DMS153 (cell line): ENCODE results near the gene PPP2R5C.

Experiments
- DNase-seq: peaks from one replicate; lab custom pipeline; 2025; lab: John Stamatoyannopoulos, UW

The PPP2R5C gene

DNA sequence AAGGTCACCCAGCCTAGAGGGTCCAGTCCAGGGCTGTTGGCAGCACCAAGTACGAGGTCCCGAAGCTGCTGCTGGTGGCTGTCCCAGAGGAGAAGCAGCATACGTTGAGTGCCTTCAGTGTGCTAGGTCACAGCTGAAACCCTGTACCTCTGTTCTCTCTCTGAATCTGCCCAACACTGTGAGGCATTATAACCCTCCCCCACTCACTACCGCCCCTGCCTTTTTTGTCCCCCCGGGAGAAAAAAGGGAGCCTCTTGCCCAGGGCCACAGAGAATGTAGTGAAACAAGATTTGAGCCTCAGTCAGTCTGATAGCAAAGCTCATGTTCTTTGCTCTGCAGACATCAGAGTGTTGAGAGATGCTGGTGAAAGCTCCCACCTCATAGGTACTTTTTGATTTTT lies 53.4 kb downstream of the PPP2R5C start:
- no peak for DNase-seq

DNA sequence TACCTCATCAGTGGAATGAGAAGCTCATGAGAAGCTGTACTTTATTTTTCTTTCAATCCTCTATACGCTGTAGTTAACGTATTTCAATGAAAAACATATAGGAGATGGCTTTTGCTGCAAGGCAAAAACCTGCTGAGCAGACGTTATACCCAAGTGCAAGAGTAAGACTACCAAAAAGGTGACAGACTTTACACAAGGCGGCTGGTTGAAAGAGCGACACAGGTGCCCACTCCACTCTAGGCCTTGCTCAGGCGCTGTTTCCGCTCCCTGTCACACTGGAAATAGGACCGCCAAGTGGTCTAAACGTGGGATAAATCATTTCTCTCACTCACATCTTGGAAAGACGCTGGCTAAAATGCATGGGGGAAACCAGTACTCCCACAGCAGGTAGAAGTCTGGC lies 54.5 kb downstream of the PPP2R5C start:
- no peak for DNase-seq

DNA sequence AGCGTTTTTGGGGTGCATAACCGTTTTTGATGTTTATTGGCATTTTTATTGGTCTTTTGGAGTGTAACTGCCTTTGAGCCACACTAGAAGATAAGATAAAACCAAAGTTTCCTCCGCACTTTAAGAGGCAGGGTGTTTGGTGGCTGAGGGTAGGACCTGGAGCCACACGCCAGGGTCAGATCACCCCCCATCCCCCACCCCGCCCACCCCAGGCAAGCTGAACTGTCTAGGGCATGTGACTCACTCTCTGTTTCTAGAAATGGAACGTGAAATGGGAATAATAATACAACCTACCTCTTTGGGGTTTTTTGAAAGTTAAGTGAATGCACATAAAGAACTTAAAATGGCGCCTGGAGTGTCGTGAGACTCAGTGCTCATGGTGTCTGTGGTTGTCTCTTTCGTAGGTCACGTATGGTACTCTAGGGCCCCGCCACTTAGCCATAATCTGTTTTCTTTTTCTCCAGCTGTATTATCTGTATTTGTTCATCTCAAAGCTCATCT lies 56.0 kb downstream of the PPP2R5C start:
- DNase-seq: no peak

DNA sequence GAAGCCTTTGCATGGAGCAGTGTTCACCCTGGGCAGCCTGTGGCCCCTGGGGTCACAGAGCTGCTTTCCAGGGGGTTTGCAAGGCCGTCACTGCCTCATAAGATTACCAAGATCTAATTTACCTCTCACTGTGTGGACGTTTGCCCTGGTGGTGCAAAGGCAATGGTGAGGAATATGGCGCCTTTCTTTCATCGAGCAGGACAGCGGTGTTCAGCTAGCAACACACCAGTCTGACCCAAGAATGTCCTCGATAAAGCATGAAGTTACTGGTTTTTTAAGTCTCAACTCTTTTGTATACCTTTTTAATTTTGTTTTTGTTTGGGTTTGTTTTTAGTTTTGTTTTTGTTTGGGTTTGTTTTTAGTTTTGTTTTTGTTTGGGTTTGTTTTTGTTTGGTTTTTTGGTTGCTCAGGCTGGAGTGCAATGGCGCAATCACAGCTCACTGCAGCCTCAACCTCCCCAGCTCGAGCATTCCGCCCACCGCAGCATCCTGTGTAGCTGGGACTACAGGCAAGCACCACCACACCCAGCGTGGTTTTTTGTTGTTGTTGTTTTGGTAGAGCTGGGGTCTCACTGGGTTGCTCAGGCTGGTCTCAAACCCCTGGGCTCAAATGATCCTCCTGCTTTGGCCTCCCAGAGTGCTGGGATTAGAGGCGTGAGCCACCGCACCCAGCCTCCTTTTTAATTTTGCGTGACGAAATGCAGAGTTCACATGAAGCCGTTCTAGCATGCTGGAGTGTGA lies 57.9 kb downstream of the PPP2R5C start:
- DNase-seq: no peak

DNA sequence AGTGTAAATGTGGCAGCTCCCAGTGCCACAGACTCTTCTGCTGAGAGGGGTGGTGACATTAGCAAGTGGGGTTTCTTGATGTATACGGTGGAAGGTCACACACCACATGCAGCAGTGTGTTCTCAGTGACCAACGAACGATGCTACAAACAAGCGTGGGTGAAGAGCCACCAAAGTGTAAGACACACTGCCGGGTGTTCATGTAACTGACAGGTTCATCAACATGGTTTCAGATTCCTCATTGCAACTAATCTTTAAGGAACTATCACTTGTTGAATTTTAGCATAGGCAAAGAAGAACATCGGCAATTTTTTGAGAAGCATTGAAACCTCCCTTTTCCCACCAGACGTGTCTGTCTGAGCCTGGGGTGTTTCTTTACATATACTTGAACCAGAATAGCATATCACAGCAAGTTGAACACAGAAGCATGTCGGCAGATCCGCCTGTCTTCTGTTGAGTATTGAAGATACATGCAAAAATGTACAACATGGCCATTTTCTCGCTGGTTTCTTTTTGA lies 58.8 kb downstream of the PPP2R5C start:
- DNase-seq: no peak

DNA sequence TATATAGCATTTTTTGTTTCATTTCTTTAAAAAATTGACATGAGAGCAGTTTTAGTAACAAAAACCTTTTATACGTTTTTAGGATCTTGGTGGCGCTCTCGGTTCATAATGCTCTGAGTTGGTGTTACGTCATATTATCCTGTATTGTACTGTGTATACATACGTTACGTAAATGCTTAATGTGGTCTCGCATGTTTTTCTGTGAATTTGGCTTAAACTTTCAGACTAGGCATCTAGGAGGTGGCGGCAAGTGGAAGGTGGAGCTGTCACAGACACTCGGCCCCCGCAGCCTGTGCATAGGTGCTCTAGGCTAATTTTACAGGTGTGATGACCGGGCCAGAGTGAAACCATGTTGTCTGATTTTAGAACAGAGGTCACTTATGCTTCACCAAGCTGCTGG lies 60.0 kb downstream of the PPP2R5C start:
- DNase-seq: no peak

DNA sequence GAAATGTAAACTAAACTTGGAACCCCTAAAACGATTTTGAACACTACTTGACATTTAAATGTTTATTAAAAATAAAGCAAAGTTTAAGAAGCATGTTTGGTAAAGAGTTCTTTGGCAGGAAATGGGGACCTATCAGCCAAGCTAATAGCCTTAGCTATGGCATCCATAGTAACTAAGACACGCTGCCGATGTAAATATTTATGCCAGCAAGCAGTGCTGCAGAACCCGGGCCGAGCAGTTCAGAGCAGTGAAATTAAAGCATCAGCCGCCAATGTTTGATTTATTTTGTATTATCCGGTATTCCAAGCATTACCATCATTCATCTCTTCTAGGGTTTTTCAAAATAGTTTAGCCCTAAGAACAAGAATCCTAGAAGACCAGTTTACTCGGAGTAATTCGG lies 61.6 kb downstream of the PPP2R5C start:
- DNase-seq: no peak

DNA sequence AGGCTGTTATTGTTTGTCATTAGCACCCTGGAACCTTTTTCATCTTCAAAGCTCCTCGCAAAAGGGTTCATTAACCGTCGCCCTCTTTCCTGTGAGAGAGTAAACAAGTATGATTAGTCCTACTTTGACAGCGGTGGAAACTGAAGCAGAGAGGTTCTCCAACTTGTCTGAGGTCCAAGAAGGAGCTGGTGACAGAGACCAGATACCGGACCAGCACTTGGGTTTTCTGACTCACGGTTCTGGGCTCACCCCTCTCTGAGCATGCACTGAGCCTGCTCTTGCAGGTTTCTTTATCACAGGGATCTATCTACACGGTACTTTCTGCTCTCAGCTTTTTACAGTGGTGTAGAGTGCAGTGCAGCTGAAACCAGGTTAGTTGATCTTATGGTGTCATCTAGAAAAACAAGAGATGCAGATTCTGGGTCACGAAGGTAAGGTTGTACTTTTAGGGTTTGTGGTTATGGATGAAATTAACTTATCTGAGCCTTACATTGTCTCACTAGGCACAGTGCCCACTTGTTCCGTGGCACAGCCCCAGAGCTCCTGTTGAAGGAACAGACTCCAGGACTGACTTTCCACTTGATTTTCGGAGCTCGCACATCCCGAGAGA lies 62.1 kb downstream of the PPP2R5C start:
- DNase-seq: no peak

DNA sequence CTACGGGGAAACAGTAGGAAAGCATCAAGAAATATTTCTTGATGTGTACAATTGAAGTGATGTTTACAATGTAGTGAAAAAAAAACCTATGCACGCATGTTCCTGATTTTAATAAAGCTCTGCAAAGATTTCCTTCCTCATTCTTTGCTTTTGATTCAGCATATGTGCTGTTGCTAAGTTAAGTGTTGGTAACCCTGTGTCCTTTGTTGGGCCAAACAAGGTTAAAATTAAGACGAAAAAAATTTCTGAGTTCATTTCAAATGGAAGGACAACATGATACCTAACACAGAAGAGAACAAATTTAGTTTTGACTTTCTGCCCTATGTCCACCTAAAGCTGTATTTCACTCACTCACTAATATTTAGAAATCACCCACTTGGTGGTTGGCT lies 62.8 kb downstream of the PPP2R5C start:
- DNase-seq: no peak

DNA sequence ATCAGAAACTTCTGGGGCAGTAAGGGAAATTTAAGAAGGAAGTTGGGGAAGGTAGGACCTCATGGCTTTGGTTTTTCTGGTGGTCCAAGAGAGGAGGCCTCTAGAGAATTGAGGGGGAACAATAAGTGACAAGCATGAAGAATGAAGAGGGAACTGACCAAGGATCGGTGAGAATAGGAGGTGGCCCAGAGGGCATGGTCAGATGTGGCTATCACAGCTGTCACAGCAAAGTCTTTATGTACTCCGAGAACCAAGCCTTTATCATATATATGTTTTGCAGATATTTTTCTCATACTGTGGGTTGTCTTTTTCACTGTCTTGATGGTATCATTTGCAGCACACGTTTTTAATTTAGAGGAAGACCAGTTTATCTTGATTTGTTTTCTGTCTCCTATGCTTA lies 64.3 kb downstream of the PPP2R5C start:
- no peak for DNase-seq

DNA sequence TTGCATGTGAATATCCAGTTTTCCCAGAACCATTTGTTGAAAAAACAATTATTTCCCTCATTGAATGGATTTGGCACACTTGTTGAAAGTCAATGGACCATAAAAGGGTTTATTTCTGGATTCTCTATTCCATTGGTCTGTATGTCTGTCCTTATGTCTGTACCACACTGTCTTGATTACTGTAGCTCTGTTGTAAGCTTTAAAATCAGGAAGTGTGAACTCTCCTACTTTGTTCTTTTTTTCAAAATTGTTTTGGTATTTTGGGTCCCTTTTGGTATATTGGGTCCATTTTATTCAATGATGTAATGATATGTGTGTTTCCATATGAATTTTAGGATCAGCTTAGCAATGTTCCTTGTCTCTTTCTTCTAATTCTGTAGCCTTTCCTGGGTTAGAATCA lies 64.8 kb downstream of the PPP2R5C start:
- no peak for DNase-seq

DNA sequence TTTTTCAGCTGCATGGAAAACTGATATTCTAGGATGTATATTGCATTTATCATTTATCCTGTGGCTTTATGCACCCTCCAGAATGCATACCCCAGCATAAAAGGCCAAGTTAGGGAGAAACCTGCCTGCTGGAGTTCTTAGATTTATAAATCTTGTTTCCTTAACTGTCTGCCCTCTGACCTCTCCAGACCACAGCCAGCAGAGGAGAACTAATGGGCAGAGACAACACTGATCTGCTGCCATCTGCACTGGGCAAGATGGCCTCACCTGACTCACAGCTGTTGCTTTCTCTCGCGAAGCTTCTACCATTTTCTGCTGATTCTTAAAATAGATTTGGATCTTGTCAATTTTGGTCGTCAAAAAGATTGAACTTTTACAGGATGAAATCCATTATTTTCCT lies 65.8 kb downstream of the PPP2R5C start:
- DNase-seq: no peak

DNA sequence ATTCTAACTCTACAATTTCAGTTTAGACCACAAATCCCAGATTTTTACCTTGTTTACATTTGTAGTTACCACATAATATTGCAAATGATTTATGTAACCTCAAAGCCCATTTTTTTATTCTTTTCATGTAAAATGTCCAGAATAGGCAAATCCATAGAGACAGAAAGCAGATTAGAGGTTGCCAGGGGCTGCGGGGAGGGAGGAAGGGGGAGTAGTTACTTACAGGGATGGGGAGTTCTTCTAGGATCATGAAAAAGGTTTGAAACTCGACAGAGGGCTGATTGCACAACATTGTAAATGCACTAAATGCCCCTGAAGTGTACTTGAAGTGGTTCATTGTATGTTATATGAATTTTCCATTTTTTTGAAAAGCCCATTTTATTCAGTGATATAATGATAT lies 66.5 kb downstream of the PPP2R5C start:
- DNase-seq: no peak

DNA sequence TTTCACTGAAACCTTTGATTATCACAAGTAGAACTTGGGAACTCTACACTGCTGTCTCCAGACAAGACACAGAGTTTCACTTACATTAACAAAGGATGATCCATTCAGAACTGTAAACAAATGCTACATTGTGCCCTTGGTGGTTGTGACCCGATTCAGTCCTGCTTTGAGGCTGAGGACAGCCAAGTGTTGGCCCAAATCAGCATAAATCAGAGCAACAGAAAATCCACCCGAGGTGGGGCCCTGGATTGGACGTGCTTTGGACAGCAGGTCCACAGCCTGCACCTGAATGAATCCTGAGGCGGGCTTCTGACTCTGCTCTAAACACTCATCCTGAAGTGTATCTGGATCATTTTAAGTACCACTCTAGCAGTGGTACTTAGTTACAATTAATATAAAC lies 68.8 kb downstream of the PPP2R5C start:
- no peak for DNase-seq

DNA sequence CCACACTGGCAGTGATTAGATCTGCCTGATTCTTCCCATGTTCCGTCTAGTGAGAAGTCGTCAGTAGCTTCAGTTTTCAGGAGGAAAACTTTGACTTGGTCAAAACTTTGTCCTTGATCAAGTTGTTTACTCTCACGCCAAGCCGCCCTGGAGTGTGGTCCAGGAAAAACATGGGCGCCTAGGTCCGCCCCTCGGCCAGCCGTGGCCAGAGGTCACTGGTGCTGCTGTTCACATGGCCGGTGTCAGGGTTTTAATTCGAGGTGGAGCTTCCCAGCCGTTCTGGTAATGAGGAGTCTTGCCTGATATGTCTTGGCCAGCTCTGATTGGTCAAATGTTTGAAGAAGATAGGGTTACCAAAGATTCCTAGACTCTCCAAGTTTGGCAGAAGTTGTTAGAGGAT lies 71.5 kb downstream of the PPP2R5C start:
- no peak for DNase-seq

DNA sequence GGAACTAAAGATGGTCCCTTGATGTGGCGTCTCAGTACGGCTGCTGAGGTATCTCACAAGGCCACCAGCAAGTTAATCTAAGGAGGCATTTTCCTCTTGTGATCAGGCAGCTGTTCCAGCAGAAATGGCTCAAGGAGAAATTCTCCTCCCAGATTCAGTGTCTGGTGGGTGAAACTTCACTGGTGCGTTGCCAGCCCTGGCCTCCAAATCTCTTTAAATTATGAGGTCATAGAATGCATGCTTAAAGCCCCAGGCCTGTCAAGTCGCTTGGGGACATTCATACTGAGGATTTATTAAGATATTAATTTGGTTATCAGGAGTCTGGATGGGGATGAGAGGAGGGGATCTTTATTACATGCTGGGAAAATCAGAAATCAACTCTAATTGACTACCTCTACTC lies 72.9 kb downstream of the PPP2R5C start:
- DNase-seq: no peak

DNA sequence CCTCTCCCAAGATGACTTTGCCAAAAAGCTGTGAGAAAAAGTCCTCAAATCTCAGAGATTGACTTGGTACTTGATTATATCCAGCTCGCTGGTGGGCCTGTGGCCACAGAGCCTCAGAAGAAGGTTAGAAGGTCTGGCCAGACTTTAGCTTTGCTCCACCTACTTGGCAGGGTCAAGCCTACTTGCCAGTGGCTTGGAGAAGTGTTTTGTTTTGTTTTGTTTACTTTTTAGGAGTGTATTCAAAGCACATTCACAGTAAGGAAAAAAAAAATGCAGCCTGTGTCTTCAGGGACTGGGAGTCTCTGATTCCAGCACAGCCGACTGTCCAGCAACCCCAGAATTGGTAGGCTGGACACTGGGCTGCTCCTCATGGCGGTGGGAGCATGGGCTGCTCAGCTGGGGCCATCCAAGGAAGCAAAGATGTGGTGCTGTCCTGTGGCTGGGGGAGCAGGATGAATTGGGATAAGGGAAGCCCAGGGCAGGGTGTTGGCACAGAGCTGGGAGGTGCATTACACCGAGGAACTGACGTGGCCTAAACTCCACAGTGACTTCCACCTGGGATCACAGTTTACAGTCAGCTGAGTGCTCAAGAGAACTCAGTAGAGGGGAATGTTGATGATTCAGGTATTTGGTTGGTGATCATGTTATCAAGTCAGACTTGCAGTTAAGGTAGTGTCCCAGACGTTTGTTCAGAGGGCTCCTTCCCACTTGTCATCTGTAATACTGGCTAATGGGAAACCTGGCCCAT lies 73.5 kb downstream of the PPP2R5C start:
- no peak for DNase-seq

DNA sequence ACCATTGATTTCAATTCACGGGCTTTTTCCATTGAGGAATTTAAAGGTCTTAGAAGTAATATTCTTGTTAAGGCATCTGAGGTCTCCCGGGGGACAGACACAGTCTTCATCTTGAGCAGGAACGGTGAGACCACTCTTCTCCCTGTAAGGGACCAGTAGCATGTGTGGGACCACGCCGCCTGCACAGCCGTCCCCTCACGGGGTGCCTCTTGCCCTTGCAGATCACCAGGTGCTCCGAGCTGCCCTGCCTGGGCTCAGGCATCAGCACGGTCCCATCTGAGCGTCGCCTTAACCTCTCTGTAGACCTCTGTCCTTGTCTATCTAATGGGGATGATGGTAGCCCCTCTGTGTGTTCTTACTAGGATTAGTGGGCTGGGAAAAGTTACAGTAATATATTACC lies 74.1 kb downstream of the PPP2R5C start:
- DNase-seq: no peak

DNA sequence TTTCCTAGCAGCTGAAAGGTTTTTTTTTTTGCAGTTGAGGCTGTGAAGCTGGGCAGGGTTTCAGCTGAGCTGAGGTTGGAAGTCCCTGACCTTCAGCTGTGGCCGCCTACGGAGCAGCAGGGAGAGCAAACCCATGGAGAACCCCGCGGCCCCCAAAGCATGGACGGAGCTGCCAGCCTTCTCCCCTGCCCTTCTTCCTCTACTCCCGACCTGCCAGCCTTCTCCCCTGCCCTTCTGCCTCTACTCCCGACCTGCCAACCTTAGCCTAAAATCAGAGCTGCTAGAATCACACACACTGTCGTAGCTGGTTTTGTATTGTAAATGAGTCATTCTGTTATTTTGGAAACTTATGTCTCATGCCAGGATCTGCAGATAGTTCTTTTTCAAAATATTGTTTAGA lies 74.6 kb downstream of the PPP2R5C start:
- DNase-seq: no peak

DNA sequence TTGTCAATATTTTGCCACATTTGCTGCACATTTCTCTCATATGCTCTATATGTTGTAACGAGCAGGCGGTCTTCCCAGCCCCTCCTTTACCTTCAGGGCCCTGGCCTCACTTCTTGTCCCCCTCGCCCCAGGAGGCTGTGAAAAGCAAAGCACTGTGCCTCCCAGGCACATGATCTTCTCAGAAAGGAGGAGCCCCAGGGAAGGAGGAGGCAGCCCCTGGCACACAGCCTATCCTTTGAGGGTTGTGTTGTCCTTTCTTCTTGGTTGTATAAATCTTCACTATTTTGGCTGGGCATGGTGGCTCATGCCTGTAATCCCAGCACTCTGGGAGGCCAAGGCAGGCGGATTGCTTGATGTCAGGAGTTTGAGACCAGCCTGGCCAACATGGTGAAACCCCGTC lies 77.0 kb downstream of the PPP2R5C start:
- no peak for DNase-seq

DNA sequence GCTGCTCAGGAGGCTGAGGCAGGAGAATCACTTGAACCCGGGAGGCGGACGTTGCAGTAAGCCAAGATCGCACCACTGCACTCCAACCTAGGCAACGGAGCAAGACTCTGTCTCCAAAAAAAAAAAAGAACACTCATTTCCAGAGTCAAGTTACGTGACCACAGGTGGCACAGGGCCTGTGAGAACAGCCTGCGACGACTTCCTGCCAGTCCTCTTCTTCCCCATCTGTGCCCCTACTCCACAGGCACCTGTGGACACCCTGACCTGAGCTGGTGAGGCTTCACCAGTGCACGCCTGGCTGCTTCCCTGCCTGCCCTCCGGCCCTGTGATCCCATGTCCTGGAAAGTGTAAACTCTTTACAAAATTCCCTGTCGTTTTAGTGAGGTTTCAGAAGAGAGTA lies 77.7 kb downstream of the PPP2R5C start:
- no peak for DNase-seq

DNA sequence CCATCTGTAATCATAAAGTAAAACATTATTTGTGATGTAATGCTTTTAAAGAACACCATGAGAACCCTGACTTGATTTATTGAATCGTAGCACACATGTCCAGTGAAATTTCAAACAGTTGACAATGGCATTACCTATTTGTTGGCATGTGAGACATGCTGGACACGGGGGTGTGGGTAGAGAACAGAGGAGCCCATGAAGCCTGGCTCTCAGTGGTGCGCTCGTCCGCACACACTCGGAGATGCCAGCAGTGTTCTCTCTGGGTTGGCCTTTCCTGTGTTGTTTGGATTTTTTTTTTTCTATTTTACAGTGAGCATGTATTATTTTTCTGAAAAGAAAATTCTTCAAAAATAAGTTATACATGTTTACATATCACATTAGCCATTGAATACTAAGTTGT lies 78.2 kb downstream of the PPP2R5C start:
- no peak for DNase-seq
